ENCODE measurements around the gene RPS3.
A peak's percentile ranks its signal among the peaks of the same experiment; 100 is the strongest.

Gene RPS3

DNA sequence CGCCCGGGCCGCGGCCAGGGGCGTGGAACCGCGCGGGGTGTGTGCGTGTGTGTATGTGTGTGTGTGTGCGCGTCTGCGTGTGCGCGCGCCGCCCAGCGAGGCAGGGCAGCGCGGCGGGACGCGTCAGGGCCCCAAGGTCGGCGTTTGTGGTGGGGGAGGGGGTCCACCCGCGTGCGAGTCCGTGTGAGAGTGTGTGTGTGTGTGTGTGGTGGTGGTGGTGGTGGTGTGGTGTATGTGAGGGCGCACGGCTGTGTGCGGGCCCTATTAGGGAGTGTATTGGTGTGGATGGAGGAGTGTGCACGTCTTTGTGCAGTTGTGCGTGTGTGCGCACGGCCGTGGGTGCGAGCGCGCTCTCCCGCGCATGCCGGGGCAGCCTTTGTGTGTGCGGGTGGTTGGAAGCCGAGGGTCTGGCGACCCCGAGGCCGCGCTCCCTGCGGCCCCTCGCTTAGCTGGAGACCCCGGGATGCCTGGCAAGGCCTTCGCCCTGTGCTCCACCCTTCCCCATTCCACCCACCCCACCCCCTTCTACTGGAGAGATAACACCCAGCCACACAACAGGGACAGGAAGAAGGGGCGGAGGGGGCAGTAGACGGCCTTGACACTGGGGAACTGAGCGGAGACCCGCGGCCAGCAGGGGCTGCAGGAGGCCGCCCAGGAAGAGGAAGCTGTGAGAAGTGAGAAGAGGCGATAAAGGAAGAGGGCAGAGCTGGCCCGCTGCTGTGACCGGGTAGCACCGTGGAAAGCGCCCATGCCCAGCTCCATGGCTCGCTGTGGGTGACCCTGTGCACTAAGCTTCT lies 47.3 kb upstream of the RPS3 start (continued):
- TF ChIP-seq MYNN (tag by site-specific recombination; IDR thresholded peaks at IDR 0.05; ENCODE audit: borderline replicate concordance): 0 out of 2 replicates have a peak, but pooled peaks have one; percentile 37
- TF ChIP-seq ZBTB10 (tag by site-specific recombination; IDR thresholded peaks at IDR 0.05): peak; percentile 64; the same call in 1 of the 2 replicates
- no peak for TF ChIP-seq YY2 (tag by site-specific recombination; IDR thresholded peaks at IDR 0.05)
- TF ChIP-seq, protein P1, sequence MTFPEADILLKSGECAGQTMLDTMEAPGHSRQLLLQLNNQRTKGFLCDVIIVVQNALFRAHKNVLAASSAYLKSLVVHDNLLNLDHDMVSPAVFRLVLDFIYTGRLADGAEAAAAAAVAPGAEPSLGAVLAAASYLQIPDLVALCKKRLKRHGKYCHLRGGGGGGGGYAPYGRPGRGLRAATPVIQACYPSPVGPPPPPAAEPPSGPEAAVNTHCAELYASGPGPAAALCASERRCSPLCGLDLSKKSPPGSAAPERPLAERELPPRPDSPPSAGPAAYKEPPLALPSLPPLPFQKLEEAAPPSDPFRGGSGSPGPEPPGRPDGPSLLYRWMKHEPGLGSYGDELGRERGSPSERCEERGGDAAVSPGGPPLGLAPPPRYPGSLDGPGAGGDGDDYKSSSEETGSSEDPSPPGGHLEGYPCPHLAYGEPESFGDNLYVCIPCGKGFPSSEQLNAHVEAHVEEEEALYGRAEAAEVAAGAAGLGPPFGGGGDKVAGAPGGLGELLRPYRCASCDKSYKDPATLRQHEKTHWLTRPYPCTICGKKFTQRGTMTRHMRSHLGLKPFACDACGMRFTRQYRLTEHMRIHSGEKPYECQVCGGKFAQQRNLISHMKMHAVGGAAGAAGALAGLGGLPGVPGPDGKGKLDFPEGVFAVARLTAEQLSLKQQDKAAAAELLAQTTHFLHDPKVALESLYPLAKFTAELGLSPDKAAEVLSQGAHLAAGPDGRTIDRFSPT (tag by site-specific recombination; IDR thresholded peaks at IDR 0.05): no peak
- no peak for TF ChIP-seq SCRT1 (tag by site-specific recombination; IDR thresholded peaks at IDR 0.05; ENCODE audit: borderline replicate concordance)
- TF ChIP-seq ZNF394 (tag by site-specific recombination; IDR thresholded peaks at IDR 0.05; ENCODE audit: borderline replicate concordance): no peak
- TF ChIP-seq ZNF292 (tag by site-specific recombination; IDR thresholded peaks at IDR 0.05; ENCODE audit: borderline replicate concordance, low read depth): no peak
- TF ChIP-seq ZNF600 (tag by site-specific recombination; IDR thresholded peaks at IDR 0.05): 0 out of 2 replicates have a peak, but pooled peaks have one; percentile 19
- 0 out of 2 replicates have a peak, but pooled peaks have one; percentile 5 for TF ChIP-seq PBX3 (CRISPR knock-in tag; IDR thresholded peaks at IDR 0.05)
- TF ChIP-seq ZFP69B (tag by site-specific recombination; IDR thresholded peaks at IDR 0.05): 0 out of 2 replicates have a peak, but pooled peaks have one; percentile 28
- no peak for TF ChIP-seq ZNF610 (tag by site-specific recombination; IDR thresholded peaks at IDR 0.05; ENCODE audit: borderline replicate concordance)
- TF ChIP-seq TCF7L2 (IDR thresholded peaks at IDR 0.05; ENCODE audit: borderline replicate concordance, low read depth, low read length): no peak
- TF ChIP-seq CTCF (tag by site-specific recombination; IDR thresholded peaks at IDR 0.05): no peak
- TF ChIP-seq ZNF549 (tag by site-specific recombination; IDR thresholded peaks at IDR 0.05): no peak
- no peak for TF ChIP-seq ZNF214 (tag by site-specific recombination; IDR thresholded peaks at IDR 0.05; ENCODE audit: borderline replicate concordance)
- TF ChIP-seq ZNF366 (tag by site-specific recombination; conservative IDR thresholded peaks at IDR 0.05): no peak
- TF ChIP-seq, protein P2, sequence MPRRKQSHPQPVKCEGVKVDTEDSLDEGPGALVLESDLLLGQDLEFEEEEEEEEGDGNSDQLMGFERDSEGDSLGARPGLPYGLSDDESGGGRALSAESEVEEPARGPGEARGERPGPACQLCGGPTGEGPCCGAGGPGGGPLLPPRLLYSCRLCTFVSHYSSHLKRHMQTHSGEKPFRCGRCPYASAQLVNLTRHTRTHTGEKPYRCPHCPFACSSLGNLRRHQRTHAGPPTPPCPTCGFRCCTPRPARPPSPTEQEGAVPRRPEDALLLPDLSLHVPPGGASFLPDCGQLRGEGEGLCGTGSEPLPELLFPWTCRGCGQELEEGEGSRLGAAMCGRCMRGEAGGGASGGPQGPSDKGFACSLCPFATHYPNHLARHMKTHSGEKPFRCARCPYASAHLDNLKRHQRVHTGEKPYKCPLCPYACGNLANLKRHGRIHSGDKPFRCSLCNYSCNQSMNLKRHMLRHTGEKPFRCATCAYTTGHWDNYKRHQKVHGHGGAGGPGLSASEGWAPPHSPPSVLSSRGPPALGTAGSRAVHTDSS (tag by site-specific recombination; IDR thresholded peaks at IDR 0.05): no peak
- no peak for TF ChIP-seq ZNF239 (tag by site-specific recombination; IDR thresholded peaks at IDR 0.05)
- TF ChIP-seq ZNF837 (tag by site-specific recombination; IDR thresholded peaks at IDR 0.05): no peak
- TF ChIP-seq HOXA7 (CRISPR knock-in tag; IDR thresholded peaks at IDR 0.05; ENCODE audit: borderline replicate concordance): no peak
- TF ChIP-seq KLF1 (tag by site-specific recombination; IDR thresholded peaks at IDR 0.05): peak; percentile 77
- no peak for TF ChIP-seq ZNF112 (tag by site-specific recombination; IDR thresholded peaks at IDR 0.05)
- no peak for TF ChIP-seq ZNF658 (tag by site-specific recombination; IDR thresholded peaks at IDR 0.05)
- TF ChIP-seq ZNF354C (tag by site-specific recombination; IDR thresholded peaks at IDR 0.05; ENCODE audit: borderline replicate concordance, low read depth): no peak
- no peak for TF ChIP-seq ZNF16 (tag by site-specific recombination; IDR thresholded peaks at IDR 0.05; ENCODE audit: low read depth)
- TF ChIP-seq, protein P3, sequence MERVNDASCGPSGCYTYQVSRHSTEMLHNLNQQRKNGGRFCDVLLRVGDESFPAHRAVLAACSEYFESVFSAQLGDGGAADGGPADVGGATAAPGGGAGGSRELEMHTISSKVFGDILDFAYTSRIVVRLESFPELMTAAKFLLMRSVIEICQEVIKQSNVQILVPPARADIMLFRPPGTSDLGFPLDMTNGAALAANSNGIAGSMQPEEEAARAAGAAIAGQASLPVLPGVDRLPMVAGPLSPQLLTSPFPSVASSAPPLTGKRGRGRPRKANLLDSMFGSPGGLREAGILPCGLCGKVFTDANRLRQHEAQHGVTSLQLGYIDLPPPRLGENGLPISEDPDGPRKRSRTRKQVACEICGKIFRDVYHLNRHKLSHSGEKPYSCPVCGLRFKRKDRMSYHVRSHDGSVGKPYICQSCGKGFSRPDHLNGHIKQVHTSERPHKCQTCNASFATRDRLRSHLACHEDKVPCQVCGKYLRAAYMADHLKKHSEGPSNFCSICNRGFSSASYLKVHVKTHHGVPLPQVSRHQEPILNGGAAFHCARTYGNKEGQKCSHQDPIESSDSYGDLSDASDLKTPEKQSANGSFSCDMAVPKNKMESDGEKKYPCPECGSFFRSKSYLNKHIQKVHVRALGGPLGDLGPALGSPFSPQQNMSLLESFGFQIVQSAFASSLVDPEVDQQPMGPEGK (tag by site-specific recombination; IDR thresholded peaks at IDR 0.05): peak; percentile 41; the same call in 1 of the 2 replicates
- no peak for TF ChIP-seq BCL11B (tag by site-specific recombination; IDR thresholded peaks at IDR 0.05; ENCODE audit: low read depth)
- TF ChIP-seq ZNF660 (tag by site-specific recombination; IDR thresholded peaks at IDR 0.05): no peak

Data from HEK293 (cell line).